ENCODE data around the gene CHCHD4. TPM values are rescaled to one million over a fixed set of nuclear protein-coding genes. Genes with fewer than 3 reads are reported as not detected.
"Not testable (repeated sequence)": the region's sequence is repeated elsewhere in the genome, so short reads cannot be mapped to it uniquely, and the experiment has no call there.

Gene CHCHD4
- total RNA-seq, 4 donors from 2014 or later, result 10.7 to 17.7 (median 13.8) TPM

DNA sequence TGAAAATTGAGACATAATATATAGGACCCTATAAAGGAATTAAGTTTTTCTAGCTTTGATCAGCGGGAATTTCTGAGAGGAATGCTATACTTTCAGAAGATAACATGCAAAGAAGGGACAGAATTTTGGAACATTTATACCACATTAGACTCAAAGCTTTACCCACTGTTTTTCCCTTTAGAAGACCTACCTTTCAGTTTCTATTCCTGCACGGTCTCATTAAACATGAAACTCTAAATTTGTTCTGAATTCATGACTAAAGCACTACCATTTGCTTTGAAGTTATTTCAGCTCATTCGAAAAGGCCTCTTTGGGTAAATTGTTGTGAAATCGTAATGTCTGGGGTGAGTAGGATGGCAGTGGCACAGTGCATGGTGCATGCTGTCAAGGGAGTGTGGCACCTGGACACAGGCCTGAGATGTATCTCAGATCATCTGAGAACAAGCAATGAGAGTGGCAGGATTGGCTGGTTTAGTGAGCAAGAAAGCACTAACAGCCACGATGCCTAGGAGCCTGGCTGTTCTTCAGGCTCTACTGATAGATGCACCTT lies 42.5 kb downstream of the CHCHD4 start:
- WGBS, 2 donors, result 90% methylated on average over 5 of the region's 5 CpGs
- H3K27ac ChIP-seq, result no peak overlapping the region

DNA sequence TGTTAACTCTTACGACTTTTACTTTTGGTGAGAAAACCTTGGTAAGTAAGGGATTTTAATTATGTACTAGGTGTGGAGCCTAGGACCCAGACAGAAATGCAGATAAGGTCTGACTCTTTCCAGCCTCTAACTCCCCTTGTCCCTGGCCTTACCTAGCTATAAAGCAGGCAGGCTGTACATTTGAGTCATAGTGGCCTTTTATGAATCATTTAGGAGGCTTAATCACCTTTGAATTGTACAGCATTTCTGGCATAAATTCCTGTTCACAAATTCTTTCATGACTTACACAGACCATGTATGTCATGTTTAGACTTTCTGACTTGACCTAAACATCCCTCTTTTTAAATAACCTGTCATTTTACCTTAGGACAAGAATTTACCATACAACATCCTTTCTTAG lies 47.4 kb downstream of the CHCHD4 start:
- Histone ChIP-seq H3K4me1 (no peaks in the 10 kb centered on the region), H3K4me3 (no peak overlapping the region), H3K27me3 (no peaks in the 10 kb centered on the region), H3K27ac (no peak overlapping the region), H3K9me3 (peaks cover 0 to 12% (median 0%) of the 10 kb centered on the region in 4 donors), H3K36me3 (no peaks in the 10 kb centered on the region)
- WGBS, 2 donors, result 92 to 96% methylated on average over 1 of the region's 1 CpG
- DNase-seq (ENCODE audit: low spot score in 2 of 2), result no peak
- TF ChIP-seq EP300 (IDR thresholded peaks at IDR 0.05), result no peak
- TF ChIP-seq POLR2A (IDR thresholded peaks at IDR 0.05), result no peak
- TF ChIP-seq, protein P1, sequence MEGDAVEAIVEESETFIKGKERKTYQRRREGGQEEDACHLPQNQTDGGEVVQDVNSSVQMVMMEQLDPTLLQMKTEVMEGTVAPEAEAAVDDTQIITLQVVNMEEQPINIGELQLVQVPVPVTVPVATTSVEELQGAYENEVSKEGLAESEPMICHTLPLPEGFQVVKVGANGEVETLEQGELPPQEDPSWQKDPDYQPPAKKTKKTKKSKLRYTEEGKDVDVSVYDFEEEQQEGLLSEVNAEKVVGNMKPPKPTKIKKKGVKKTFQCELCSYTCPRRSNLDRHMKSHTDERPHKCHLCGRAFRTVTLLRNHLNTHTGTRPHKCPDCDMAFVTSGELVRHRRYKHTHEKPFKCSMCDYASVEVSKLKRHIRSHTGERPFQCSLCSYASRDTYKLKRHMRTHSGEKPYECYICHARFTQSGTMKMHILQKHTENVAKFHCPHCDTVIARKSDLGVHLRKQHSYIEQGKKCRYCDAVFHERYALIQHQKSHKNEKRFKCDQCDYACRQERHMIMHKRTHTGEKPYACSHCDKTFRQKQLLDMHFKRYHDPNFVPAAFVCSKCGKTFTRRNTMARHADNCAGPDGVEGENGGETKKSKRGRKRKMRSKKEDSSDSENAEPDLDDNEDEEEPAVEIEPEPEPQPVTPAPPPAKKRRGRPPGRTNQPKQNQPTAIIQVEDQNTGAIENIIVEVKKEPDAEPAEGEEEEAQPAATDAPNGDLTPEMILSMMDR (IDR thresholded peaks at IDR 0.05), result no peak

More for the DNA sequence above, 42.5 kb downstream of the CHCHD4 start:
- Histone ChIP-seq H3K36me3 (no peaks in the 10 kb centered on the region), H3K4me3 (no peak overlapping the region), H3K9me3 (peaks cover 0 to 9% (median 0%) of the 10 kb centered on the region in 4 donors), H3K4me1 (no peaks in the 10 kb centered on the region), H3K27me3 (no peaks in the 10 kb centered on the region)
- no peak for DNase-seq (ENCODE audit: low spot score in 2 of 2)
- no peak for TF ChIP-seq EP300 (IDR thresholded peaks at IDR 0.05)
- TF ChIP-seq, protein P1 (IDR thresholded peaks at IDR 0.05), result no peak
- TF ChIP-seq POLR2A (IDR thresholded peaks at IDR 0.05), result no peak

DNA sequence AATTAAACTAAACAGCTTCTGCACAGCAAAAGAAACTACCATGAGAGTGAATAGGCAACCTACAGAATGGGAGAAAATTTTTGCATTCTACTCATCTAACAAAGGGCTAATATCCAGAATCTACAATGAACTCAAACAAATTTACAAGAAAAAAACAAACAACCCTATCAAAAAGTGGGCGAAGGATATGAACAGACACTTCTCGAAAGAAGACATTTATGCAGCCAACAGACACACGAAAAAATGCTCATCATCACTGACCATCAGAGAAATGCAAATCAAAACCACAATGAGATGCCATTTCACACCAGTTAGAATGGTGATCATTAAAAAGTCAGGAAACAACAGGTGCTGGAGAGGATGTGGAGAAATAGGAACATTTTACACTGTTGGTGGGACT lies 49.4 kb downstream of the CHCHD4 start:
- WGBS, 2 donors, result 82 to 87% methylated on average over 3 of the region's 3 CpGs
- H3K4me1 ChIP-seq; H3K9me3 ChIP-seq; H3K4me3 ChIP-seq; DNase-seq (ENCODE audit: low spot score in 2 of 2); H3K36me3 ChIP-seq; H3K27me3 ChIP-seq; H3K27ac ChIP-seq: not testable (repeated sequence)

DNA sequence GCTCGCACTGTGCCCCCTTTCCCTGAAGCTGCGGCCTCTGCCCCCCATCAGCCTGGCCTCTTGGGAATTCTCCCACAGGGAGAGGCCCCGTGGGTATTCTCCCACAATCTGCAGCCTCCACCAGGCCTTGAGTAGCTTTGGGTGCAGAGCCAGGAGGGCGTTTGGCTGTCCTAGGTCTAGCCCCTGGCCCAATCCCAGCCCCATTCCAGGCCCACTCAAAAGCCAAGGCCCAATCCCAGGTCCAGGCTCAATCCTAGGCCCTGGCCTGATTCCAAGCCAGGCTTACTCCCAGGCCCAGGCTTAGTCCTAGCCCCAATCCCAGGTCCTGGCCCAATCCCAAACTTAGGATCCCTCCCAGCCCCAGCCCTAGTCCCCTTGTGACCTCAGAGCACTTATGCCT lies 59.8 kb downstream of the CHCHD4 start:
- DNase-seq (ENCODE audit: low spot score in 2 of 2), result no peak
- WGBS, 2 donors, result 69% methylated on average over 3 of the region's 4 CpGs; no CpG with 5 or more reads in 1 of the 2 donors
- Histone ChIP-seq H3K4me1 (no peaks in the 10 kb centered on the region), H3K27me3 (no peaks in the 10 kb centered on the region), H3K9me3 (peaks cover 0 to under 1% (median 0%) of the 10 kb centered on the region in 4 donors), H3K27ac (no peak overlapping the region), H3K4me3 (no peak overlapping the region), H3K36me3 (no peaks in the 10 kb centered on the region)
- TF ChIP-seq, protein P1 (IDR thresholded peaks at IDR 0.05), result no peak
- no peak for TF ChIP-seq EP300 (IDR thresholded peaks at IDR 0.05)
- TF ChIP-seq POLR2A (IDR thresholded peaks at IDR 0.05), result no peak

DNA sequence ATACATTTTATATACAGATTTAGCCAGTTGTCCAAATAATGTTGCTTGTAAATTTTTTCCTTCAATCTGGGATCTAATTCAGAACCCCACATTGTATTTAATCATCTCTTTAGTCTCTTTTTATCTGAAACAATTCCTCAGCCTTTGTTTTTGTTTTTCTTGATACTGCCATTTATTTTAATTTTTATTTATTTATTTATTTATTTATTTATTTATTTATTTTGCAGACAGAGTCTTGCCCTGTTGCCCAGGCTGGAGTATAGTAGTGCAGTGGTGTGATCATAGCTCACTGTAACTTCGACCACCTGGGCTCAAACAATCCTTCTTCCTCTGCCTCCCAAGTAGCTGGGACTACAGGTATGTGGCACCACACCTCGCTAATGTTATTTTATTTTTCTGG lies 61.5 kb downstream of the CHCHD4 start:
- H3K27me3 ChIP-seq, result no peaks in the 10 kb centered on the region
- no peaks in the 10 kb centered on the region for H3K36me3 ChIP-seq
- DNase-seq (ENCODE audit: low spot score in 2 of 2), result no peak
- TF ChIP-seq, protein P1 (IDR thresholded peaks at IDR 0.05), result no peak
- no peak for TF ChIP-seq POLR2A (IDR thresholded peaks at IDR 0.05)
- no peak for TF ChIP-seq EP300 (IDR thresholded peaks at IDR 0.05)
- no peak overlapping the region for H3K4me3 ChIP-seq
- H3K9me3 ChIP-seq, result no peaks in the 10 kb centered on the region
- no peak overlapping the region for H3K27ac ChIP-seq
- no peaks in the 10 kb centered on the region for H3K4me1 ChIP-seq
- 83 to 86% methylated on average over 2 of the region's 2 CpGs for WGBS, 2 donors

Other genes with a start within 250 kb of the CHCHD4 start
- gene WNT7A, start 244.8 kb downstream of the CHCHD4 start, total RNA-seq, result under 1 TPM in 1 of 4 donors, not detected in 3; 0.21 TPM
- gene TMEM43, start 182 bp upstream of the CHCHD4 start, total RNA-seq, result 100 to 1,000 TPM in 3 of 4 donors, 10 to 100 TPM in 1; 99.9 to 130 (median 120) TPM
- gene XPC, start 53.7 kb upstream of the CHCHD4 start, total RNA-seq, result 10 to 100 TPM; 47.7 to 77.1 (median 61.3) TPM
- 1 to 10 TPM; 4.8 to 7.9 (median 5.8) TPM for gene LSM3, start 53.9 kb upstream of the CHCHD4 start, total RNA-seq